NCI-H526 (cell line): ENCODE data around the gene MKLN1.
"Not testable (repeated sequence)": the region's sequence is repeated elsewhere in the genome, so short reads cannot be mapped to it uniquely, and the experiment has no call there.

Experiments
- DNase-seq, 2 experiments: peaks; one replicate each; lab custom pipeline; 2025; lab: John Stamatoyannopoulos, UW

The MKLN1 gene

GRCh38 chr7:131400681-131401176 is 73.1 kb downstream of the MKLN1 start:
- DNase-seq, result no peak

GRCh38 chr7:131401194-131401593 is 73.5 kb downstream of the MKLN1 start:
- DNase-seq, result no peak

GRCh38 chr7:131403322-131403721 is 75.6 kb downstream of the MKLN1 start:
- DNase-seq, result no peak

- DNase-seq, result no peak
Observed at GRCh38 chr7:131404226-131404911, 76.7 kb downstream of the MKLN1 start.

- no peak for DNase-seq
Observed at GRCh38 chr7:131409129-131409766, 81.6 kb downstream of the MKLN1 start.

GRCh38 chr7:131412031-131412430 is 84.4 kb downstream of the MKLN1 start:
- DNase-seq, result no peak

- DNase-seq, result no peak
Observed at GRCh38 chr7:131413711-131414110, 86.0 kb downstream of the MKLN1 start.

- peak; percentile 7 to 55 for DNase-seq
Observed at GRCh38 chr7:131424219-131424822, 96.6 kb downstream of the MKLN1 start.

- DNase-seq, result no peak
Observed at GRCh38 chr7:131425992-131426391, 98.3 kb downstream of the MKLN1 start.

- DNase-seq, result not testable (repeated sequence)
Observed at GRCh38 chr7:131430826-131431225, 103.2 kb downstream of the MKLN1 start.

GRCh38 chr7:131431289-131431688 is 103.6 kb downstream of the MKLN1 start:
- no peak for DNase-seq

GRCh38 chr7:131431756-131432155 is 104.1 kb downstream of the MKLN1 start:
- no peak for DNase-seq

- no peak for DNase-seq
Observed at GRCh38 chr7:131436384-131436783, 108.7 kb downstream of the MKLN1 start.

GRCh38 chr7:131438969-131439368 is 111.3 kb downstream of the MKLN1 start:
- DNase-seq, result no peak

GRCh38 chr7:131443496-131443895 is 115.8 kb downstream of the MKLN1 start:
- DNase-seq, result no peak

GRCh38 chr7:131444683-131445082 is 117.0 kb downstream of the MKLN1 start:
- DNase-seq, result no peak

GRCh38 chr7:131449373-131449902 is 121.8 kb downstream of the MKLN1 start:
- DNase-seq, result no peak

- no peak for DNase-seq
Observed at GRCh38 chr7:131454498-131454897, 126.8 kb downstream of the MKLN1 start.

- DNase-seq, result no peak
Observed at GRCh38 chr7:131455001-131455400, 127.3 kb downstream of the MKLN1 start.

GRCh38 chr7:131455546-131455945 is 127.9 kb downstream of the MKLN1 start:
- no peak for DNase-seq

- DNase-seq, result no peak
Observed at GRCh38 chr7:131456338-131456737, 128.7 kb downstream of the MKLN1 start.

- DNase-seq, result no peak
Observed at GRCh38 chr7:131459256-131459655, 131.6 kb downstream of the MKLN1 start.

GRCh38 chr7:131462059-131462458 is 134.4 kb downstream of the MKLN1 start:
- no peak for DNase-seq
